H1 (cell line): ENCODE measurements around the gene DCN. TPM values are rescaled to one million over a fixed set of nuclear protein-coding genes. Genes with fewer than 3 reads are reported as not detected.

Experiments used
- CTCF ChIA-PET: fragments of 300-600 bp; sonication (Branson Sonifier 250); formaldehyde crosslinking; loops from one replicate; lab custom pipeline; 2021; ENCODE audit not compliant: partially characterized antibody; lab: Charles Lee
- POLR2A ChIA-PET: fragments of 300-600 bp; sonication (Branson Sonifier 250); formaldehyde crosslinking; loops from one replicate; lab custom pipeline; 2021; ENCODE audit warnings: inconsistent platforms; ENCODE audit not compliant: partially characterized antibody; lab: Charles Lee
- DNase-seq, 2 experiments: peaks; one replicate each; pipeline versions ENCODE4 v3.0.0 to v3.0.0-alpha.2; 2010 to 2022; ENCODE audit warnings: low spot score in 2 of 2, low read depth in 1 of 2, mixed read lengths in 1 of 2
- FAIRE-seq: peaks from 2 replicates; lab custom pipeline; 2011; peaks lifted over from hg19 to GRCh38; lab: Jason Lieb, UNC
- H2AFZ ChIP-seq: 2 replicates; pipeline ENCODE4 v1.8.1; 2012; ENCODE audit warnings: low read length, inconsistent platforms
- H2AK5ac ChIP-seq: 2 replicates; pipeline ENCODE4 v1.6.1; 2013; ENCODE audit warnings: low read depth, low read length
- H2BK120ac ChIP-seq: replicated peaks from 2 replicates; pipeline ENCODE3; 2013; ENCODE audit warnings: low read depth, low read length, inconsistent platforms
- H2BK12ac ChIP-seq: 2 replicates; pipeline ENCODE4 v1.6.1; 2013; ENCODE audit warnings: low read depth, low read length
- H2BK15ac ChIP-seq: 2 replicates; pipeline ENCODE4 v1.6.1; 2013; ENCODE audit warnings: low read length
- H2BK20ac ChIP-seq: 2 replicates; pipeline ENCODE4 v1.6.1; 2013; ENCODE audit warnings: low read length
- H2BK5ac ChIP-seq: 2 replicates; pipeline ENCODE4 v1.6.1; 2013; ENCODE audit warnings: low read depth, low read length
- H3K14ac ChIP-seq: 2 replicates; pipeline ENCODE4 v1.6.1; 2013; ENCODE audit warnings: inconsistent platforms; ENCODE audit not compliant: insufficient read length
- H3K18ac ChIP-seq: 2 replicates; pipeline ENCODE4 v1.6.1; 2013; ENCODE audit warnings: low read length; ENCODE audit errors: extremely low read depth
- H3K23ac ChIP-seq: 2 replicates; pipeline ENCODE4 v1.6.1; 2013; ENCODE audit warnings: inconsistent platforms; ENCODE audit not compliant: insufficient read length
- H3K23me2 ChIP-seq: 2 replicates; pipeline ENCODE4 v1.6.1; 2013; ENCODE audit warnings: low read depth, low read length
- H3K27ac ChIP-seq: 2 replicates; pipeline ENCODE4 v1.6.1; 2011; ENCODE audit warnings: low read depth, low read length, inconsistent platforms
- H3K27me3 ChIP-seq, 4 experiments: replicated peaks in 1 of 4; 1 replicate in 1 of 4; 2 replicates in 3 of 4; pipeline versions ENCODE4 v1.6.1 to v1.8.1; 2011 to 2013; ENCODE audit warnings: low read length in 3 of 4, mild to moderate bottlenecking in 3 of 4, inconsistent platforms in 2 of 4, mixed read lengths in 2 of 4, moderate library complexity in 1 of 4; ENCODE audit not compliant: control insufficient read depth in 3 of 4, insufficient read depth in 3 of 4; ENCODE audit errors: extremely low read depth in 1 of 4
- H3K36me3 ChIP-seq, 4 experiments: 2 replicates each; pipeline versions ENCODE4 v1.6.1 to v1.8.1; 2011 to 2013; ENCODE audit warnings: mild to moderate bottlenecking in 4 of 4, low read length in 3 of 4, moderate library complexity in 2 of 4, control low read depth in 1 of 4, inconsistent platforms in 1 of 4; ENCODE audit not compliant: insufficient read depth in 4 of 4, control insufficient read depth in 2 of 4
- H3K4ac ChIP-seq: replicated peaks from 2 replicates; pipeline ENCODE3; 2013; ENCODE audit warnings: low read length, low read depth, mixed read lengths, inconsistent platforms; ENCODE audit not compliant: insufficient read length
- H3K4me1 ChIP-seq, 4 experiments: replicated peaks in 1 of 4; 1 replicate in 1 of 4; 2 replicates in 3 of 4; pipeline versions ENCODE4 v1.6.1 to v1.8.1; 2011 to 2013; ENCODE audit warnings: low read length in 3 of 4, inconsistent platforms in 2 of 4, mixed read lengths in 1 of 4; ENCODE audit not compliant: insufficient read depth in 4 of 4, control insufficient read depth in 3 of 4
- H3K4me2 ChIP-seq, 2 experiments: 2 replicates each; pipeline versions ENCODE4 v1.6.1 to v1.8.1; 2011 to 2013; ENCODE audit warnings: low read depth in 2 of 2, low read length in 2 of 2, control low read depth in 1 of 2, inconsistent platforms in 1 of 2, mild to moderate bottlenecking in 1 of 2; ENCODE audit not compliant: insufficient read depth in 1 of 2
- H3K4me3 ChIP-seq, 4 experiments: fragments of 200-600, 300-600 bp in 1 of 4; sonication (generic), shearing (Covaris generic), sonication (Bioruptor Twin) in 1 of 4; 2 replicates each; pipeline versions ENCODE4 v1.5.1 to v1.8.1; 2011 to 2016; ENCODE audit warnings: low read length in 4 of 4, low read depth in 3 of 4, control low read depth in 2 of 4, inconsistent platforms in 2 of 4, mild to moderate bottlenecking in 2 of 4, mixed read lengths in 1 of 4, moderate library complexity in 1 of 4; ENCODE audit not compliant: insufficient read depth in 2 of 4; ENCODE audit errors: extremely low read depth in 1 of 4
- H3K56ac ChIP-seq: replicated peaks from 2 replicates; pipeline ENCODE3; 2013; ENCODE audit warnings: low read depth, mild to moderate bottlenecking, mixed read lengths, low read length, inconsistent platforms; ENCODE audit not compliant: insufficient read length
- H3K79me1 ChIP-seq: 2 replicates; pipeline ENCODE4 v1.6.1; 2013; ENCODE audit warnings: low read depth, low read length, control low read depth
- H3K79me2 ChIP-seq, 2 experiments: 2 replicates each; pipeline versions ENCODE4 v1.6.1 to v1.8.1; 2012 to 2013; ENCODE audit warnings: low read length in 2 of 2, mild to moderate bottlenecking in 2 of 2, inconsistent platforms in 1 of 2; ENCODE audit not compliant: insufficient read depth in 2 of 2, control insufficient read depth in 1 of 2
- H3K9ac ChIP-seq, 4 experiments: replicated peaks in 1 of 4; 1 replicate in 1 of 4; 2 replicates in 3 of 4; pipeline versions ENCODE4 v1.6.1 to v1.8.1; 2011 to 2013; ENCODE audit warnings: low read depth in 3 of 4, low read length in 3 of 4, control low read depth in 2 of 4, mild to moderate bottlenecking in 2 of 4, moderate library complexity in 2 of 4, inconsistent platforms in 1 of 4; ENCODE audit errors: extremely low read depth in 1 of 4
- H3K9me3 ChIP-seq, 2 experiments: 2 replicates each; pipeline versions ENCODE4 v1.6.1 to v1.8.1; 2012 to 2013; ENCODE audit warnings: mild to moderate bottlenecking in 2 of 2, moderate library complexity in 2 of 2, control low read depth in 1 of 2, inconsistent platforms in 1 of 2, low read depth in 1 of 2, low read length in 1 of 2, mixed read lengths in 1 of 2; ENCODE audit not compliant: insufficient read depth in 2 of 2
- H4K20me1 ChIP-seq, 2 experiments: replicated peaks in 1 of 2; 2 replicates each; pipeline versions ENCODE3 to v1.8.1; 2011 to 2013; ENCODE audit warnings: inconsistent platforms in 2 of 2, low read length in 2 of 2, mild to moderate bottlenecking in 1 of 2; ENCODE audit not compliant: insufficient read depth in 2 of 2, control insufficient read depth in 1 of 2
- H4K5ac ChIP-seq: 2 replicates; pipeline ENCODE4 v1.6.1; 2013; ENCODE audit warnings: low read length, low read depth, mixed read lengths, inconsistent platforms; ENCODE audit not compliant: insufficient read length
- H4K8ac ChIP-seq: 2 replicates; pipeline ENCODE4 v1.8.0; 2013; ENCODE audit warnings: mild to moderate bottlenecking, moderate library complexity, low read length, inconsistent platforms; ENCODE audit not compliant: insufficient read depth; ENCODE audit errors: extremely low read depth
- H4K91ac ChIP-seq: replicated peaks from 2 replicates; pipeline ENCODE3; 2013; ENCODE audit warnings: low read length, mixed read lengths, inconsistent platforms; ENCODE audit not compliant: insufficient read length
- ATF2 ChIP-seq: IDR thresholded peaks from 2 replicates; pipeline ENCODE4 v1.6.1; 2012; ENCODE audit warnings: low read length, inconsistent platforms
- CBX5 ChIP-seq: fragments of 300-800, 300-1000 bp; sonication (generic); IDR thresholded peaks from 2 replicates; pipeline ENCODE4 v1.7.1; 2016; ENCODE audit warnings: antibody characterized with exemption, low read length, low read depth
- CEBPB ChIP-seq: IDR thresholded peaks from 2 replicates; pipeline ENCODE4 v1.6.1; 2012; ENCODE audit warnings: low read depth, low read length
- CREB1 ChIP-seq: IDR thresholded peaks from 2 replicates; pipeline ENCODE4 v1.6.1; 2012; ENCODE audit warnings: inconsistent platforms
- MAFK ChIP-seq: IDR thresholded peaks from 2 replicates; pipeline ENCODE4 v1.6.1; 2012; ENCODE audit warnings: low read depth, mild to moderate bottlenecking, improper control_type of control experiment, low read length
- MAX ChIP-seq: IDR thresholded peaks from 2 replicates; pipeline ENCODE4 v1.6.1; 2012; ENCODE audit warnings: inconsistent platforms
- POU5F1 ChIP-seq: IDR thresholded peaks from 2 replicates; pipeline ENCODE4 v1.6.1; 2011; ENCODE audit warnings: low read depth, mild to moderate bottlenecking, low read length, moderate library complexity
- RFX5 ChIP-seq: IDR thresholded peaks from 2 replicates; pipeline ENCODE4 v1.6.1; 2011; ENCODE audit warnings: low read depth, low read length, improper control_type of control experiment, borderline replicate concordance
- SIRT6 ChIP-seq: IDR thresholded peaks from one replicate; pipeline ENCODE4 v1.7.1; 2012; ENCODE audit warnings: low read length, inconsistent platforms
- SIX5 ChIP-seq: IDR thresholded peaks from 2 replicates; pipeline ENCODE4 v1.6.1; 2011; ENCODE audit warnings: mild to moderate bottlenecking, low read depth, low read length
- SP2 ChIP-seq: IDR thresholded peaks from 2 replicates; pipeline ENCODE4 v1.6.1; 2012; ENCODE audit warnings: mild to moderate bottlenecking, low read length, inconsistent platforms
- ZNF274 ChIP-seq: IDR thresholded peaks from 2 replicates; pipeline ENCODE4 v1.7.0; 2012; ENCODE audit warnings: low read length, borderline replicate concordance; ENCODE audit errors: extremely low read depth
- WGBS, 2 experiments: shearing (Covaris generic) in 1 of 2; methylation state at CpG; one replicate each; pipeline versions ENCODE4 v1.1.6 to v1.1.7; 2013 to 2015; ENCODE audit warnings: low lambda C conversion rate in 2 of 2, mixed read lengths in 2 of 2, inconsistent platforms in 1 of 2, low coverage in 1 of 2, missing lambda C conversion rate in 1 of 2; ENCODE audit not compliant: insufficient replicate concordance in 2 of 2, insufficient coverage in 1 of 2, insufficient read length in 1 of 2; ENCODE audit errors: extremely low coverage in 1 of 2, missing lambda C conversion rate in 1 of 2; 5-methylcytosine and 5-hydroxymethylcytosine counted together
- polyA plus RNA-seq, 7 experiments: library from polyadenylated mRNA; depleted of rRNA in 3 of 7; stranded (reverse) in 5 of 7; unstranded in 2 of 7; fragments of >200 nt in 5 of 7; fragments of 200-250 nt in 2 of 7; gene quantifications; 1 replicate in 5 of 7; 2 replicates in 1 of 7; 4 replicates in 1 of 7; pipeline versions ENCODE4 v1.2.1 to v1.2.3, GENCODE V29; 2011 to 2013; ENCODE audit warnings: missing spikeins in 2 of 7, mixed read lengths in 2 of 7
- total RNA-seq: library from RNA; stranded (reverse); fragmentation: NEBNext Ultra II Directional; extraction: Animal tissue kit (Norgen Biotek cat#: 25700); gene quantifications from 2 replicates; pipeline ENCODE4 v1.2.1, GENCODE V29; 2021
- TF ChIP-seq, protein P1 (sequence below): IDR thresholded peaks from 2 replicates; pipeline ENCODE4 v1.6.1; 2012; ENCODE audit warnings: inconsistent platforms

Gene DCN
- total and polyA plus RNA-seq, 2 of the 8 experiments (the other 6 are each of a cell fraction or from before 2014, with no cell fraction given) = not detected

- Histone ChIP-seq H3K36me3 (no peaks in the 10 kb centered on the region), H2BK20ac (no peak overlapping the region), H3K4me3 (no peak overlapping the region), H3K9me3 (no peaks in the 10 kb centered on the region), H3K23me2 (no peaks in the 10 kb centered on the region), H2BK5ac (no peak overlapping the region), H3K14ac (no peak overlapping the region), H3K27ac (no peak overlapping the region), H3K79me1 (no peaks in the 10 kb centered on the region), H2BK120ac (no peak overlapping the region), H3K56ac (no peak overlapping the region), H2BK12ac (no peak overlapping the region), H4K8ac (no peak overlapping the region), H2BK15ac (no peak overlapping the region), H3K4ac (no peak overlapping the region), H3K18ac (no peak overlapping the region), H3K23ac (no peak overlapping the region), H4K5ac (no peak overlapping the region), H2AK5ac (no peak overlapping the region), H3K4me1 (no peaks in the 10 kb centered on the region), H3K4me2 (no peak overlapping the region), H3K27me3 (no peaks in the 10 kb centered on the region), H4K20me1 (no peaks in the 10 kb centered on the region), H3K79me2 (no peaks in the 10 kb centered on the region), H3K9ac (no peak overlapping the region), H2AFZ (no peak overlapping the region), H4K91ac (no peak overlapping the region)
- CTCF ChIA-PET = interaction anchor here (3.4 kb wide), 1 partner anchor 13 kb away, joined by 15 read pairs; no protein-coding TSS in a partner anchor
- no peak for FAIRE-seq
- WGBS, 2 experiments = 90% methylated on average over 1 of the region's 1 CpG; no CpG with 5 or more reads in 1 of the 2 experiments
- no peak for DNase-seq
- POLR2A ChIA-PET = no interaction called here
- no peak for TF ChIP-seq CREB1
- no peak for TF ChIP-seq SP2
- no peak for TF ChIP-seq POU5F1
- no peak for TF ChIP-seq MAX
- no peak for TF ChIP-seq CEBPB
- TF ChIP-seq RFX5 = no peak
- TF ChIP-seq ATF2 = no peak
- TF ChIP-seq, protein P1, sequence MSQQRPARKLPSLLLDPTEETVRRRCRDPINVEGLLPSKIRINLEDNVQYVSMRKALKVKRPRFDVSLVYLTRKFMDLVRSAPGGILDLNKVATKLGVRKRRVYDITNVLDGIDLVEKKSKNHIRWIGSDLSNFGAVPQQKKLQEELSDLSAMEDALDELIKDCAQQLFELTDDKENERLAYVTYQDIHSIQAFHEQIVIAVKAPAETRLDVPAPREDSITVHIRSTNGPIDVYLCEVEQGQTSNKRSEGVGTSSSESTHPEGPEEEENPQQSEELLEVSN = no peak
- TF ChIP-seq MAFK = no peak
- TF ChIP-seq SIX5 = no peak
- TF ChIP-seq SIRT6 = no peak
- TF ChIP-seq ZNF274 = no peak
- no peak for TF ChIP-seq CBX5
Observed at GRCh38 chr12:91094957-91095356, 87.7 kb downstream of the DCN start.
